ENCODE results near the gene ERC2. TPM values are rescaled to one million over a fixed set of nuclear protein-coding genes. Genes with fewer than 3 reads are reported as not detected.

The ERC2 gene
- total RNA-seq, 2 donors from 2014 or later = 1.2 TPM; not detected in 1

- Histone ChIP-seq H3K4me1 (ENCODE audit: control insufficient read depth in 1 of 2, low read depth in 2 of 2) (peaks cover 0 to 21% of the 10 kb centered on the region in 2 donors), H3K4me3 (no peak overlapping the region), H3K27ac (peak overlapping the region in 1 of 2 donors; percentile 46), H3K27me3 (replicated peaks; ENCODE audit: insufficient read depth) (no peaks in the 10 kb centered on the region), H3K36me3 (no peaks in the 10 kb centered on the region), H3K9me3 (no peaks in the 10 kb centered on the region)
- no peak for TF ChIP-seq CTCF (IDR thresholded peaks at IDR 0.05)
- peak; percentile 71 for ATAC-seq (ENCODE audit: insufficient number of reproducible peaks, low FRiP score, low read depth)
- DNase-seq (ENCODE audit: low spot score) = no peak
Measured at GRCh38 chr3:56131974-56132590, 336.2 kb downstream of the ERC2 start.

GRCh38 chr3:56130036-56130435, 338.2 kb downstream of the ERC2 start:
- TF ChIP-seq CTCF (IDR thresholded peaks at IDR 0.05) = no peak
- H3K4me3 ChIP-seq = no peak overlapping the region
- DNase-seq (ENCODE audit: low spot score) = no peak
- H3K27me3 ChIP-seq (replicated peaks; ENCODE audit: insufficient read depth) = no peaks in the 10 kb centered on the region
- H3K4me1 ChIP-seq (ENCODE audit: control insufficient read depth in 1 of 2, low read depth in 2 of 2) = peaks cover 0 to 21% of the 10 kb centered on the region in 2 donors
- H3K27ac ChIP-seq = no peak overlapping the region
- H3K9me3 ChIP-seq = no peaks in the 10 kb centered on the region
- H3K36me3 ChIP-seq = no peaks in the 10 kb centered on the region
- ATAC-seq (ENCODE audit: insufficient number of reproducible peaks, low FRiP score, low read depth) = no peak

- no peak for ATAC-seq (ENCODE audit: insufficient number of reproducible peaks, low FRiP score, low read depth)
Measured at GRCh38 chr3:56126632-56127031, 341.6 kb downstream of the ERC2 start.

GRCh38 chr3:56125358-56126005, 342.8 kb downstream of the ERC2 start:
- TF ChIP-seq CTCF (IDR thresholded peaks at IDR 0.05) = no peak
- ATAC-seq (ENCODE audit: insufficient number of reproducible peaks, low FRiP score, low read depth) (no peak), DNase-seq (ENCODE audit: low spot score) (no peak)
- H3K36me3 ChIP-seq = no peaks in the 10 kb centered on the region
- H3K9me3 ChIP-seq = no peaks in the 10 kb centered on the region
- H3K27me3 ChIP-seq (replicated peaks; ENCODE audit: insufficient read depth) = no peaks in the 10 kb centered on the region
- H3K4me1 ChIP-seq (ENCODE audit: control insufficient read depth in 1 of 2, low read depth in 2 of 2) = no peaks in the 10 kb centered on the region
- no peak overlapping the region for H3K27ac ChIP-seq
- H3K4me3 ChIP-seq = no peak overlapping the region

More at GRCh38 chr3:56126632-56127031, 341.6 kb downstream of the ERC2 start:
- no peak overlapping the region for H3K27ac ChIP-seq
- H3K9me3 ChIP-seq = no peaks in the 10 kb centered on the region
- H3K27me3 ChIP-seq (replicated peaks; ENCODE audit: insufficient read depth) = no peaks in the 10 kb centered on the region
- no peak for TF ChIP-seq CTCF (IDR thresholded peaks at IDR 0.05)
- no peaks in the 10 kb centered on the region for H3K36me3 ChIP-seq
- no peak overlapping the region for H3K4me3 ChIP-seq
- H3K4me1 ChIP-seq (ENCODE audit: control insufficient read depth in 1 of 2, low read depth in 2 of 2) = peaks cover 0 to 4% of the 10 kb centered on the region in 2 donors
- no peak for DNase-seq (ENCODE audit: low spot score)

- Histone ChIP-seq H3K27me3 (replicated peaks; ENCODE audit: insufficient read depth) (no peaks in the 10 kb centered on the region), H3K4me3 (no peak overlapping the region), H3K9me3 (no peaks in the 10 kb centered on the region), H3K36me3 (no peaks in the 10 kb centered on the region), H3K27ac (no peak overlapping the region), H3K4me1 (ENCODE audit: control insufficient read depth in 1 of 2, low read depth in 2 of 2) (no peaks in the 10 kb centered on the region)
- TF ChIP-seq CTCF (IDR thresholded peaks at IDR 0.05) = no peak
- ATAC-seq (ENCODE audit: insufficient number of reproducible peaks, low FRiP score, low read depth) = no peak
- no peak for DNase-seq (ENCODE audit: low spot score)
Measured at GRCh38 chr3:56124546-56124945, 343.7 kb downstream of the ERC2 start.
